Panc1 (cell line): ENCODE measurements around the gene NT5C2. TPM values are rescaled to one million over a fixed set of nuclear protein-coding genes. Genes with fewer than 3 reads are reported as not detected.
A peak's percentile ranks its signal among the peaks of the same experiment; 100 is the strongest.

Source experiments
- ATAC-seq: fragments of 200-7000 bp; cut with Tn5 transposase; 2 replicates; pipeline ENCODE4 v1.9.1; 2020; ENCODE audit warnings: mild to moderate bottlenecking, moderate library complexity
- BruUV-seq: library from RNA; stranded (reverse); fragments of 400-500 nt; replicated peaks from 2 replicates; lab custom pipeline; 2021; lab: Mats Ljungman, UMichigan
- CTCF ChIA-PET: fragments of 300-600 bp; sonication (Branson Sonifier 250); formaldehyde crosslinking; loops from one replicate; lab custom pipeline; 2022; ENCODE audit warnings: antibody characterized with exemption; lab: Charles Lee
- POLR2A ChIA-PET: fragments of 300-600 bp; sonication (Branson Sonifier 250); formaldehyde crosslinking; loops from one replicate; lab custom pipeline; 2022; ENCODE audit warnings: antibody characterized with exemption; lab: Charles Lee
- DNase-seq: peaks from one replicate; pipeline ENCODE4 v3.0.0-alpha.2; 2010; ENCODE audit warnings: low read depth, low spot score
- H3K27ac ChIP-seq: 2 replicates; pipeline ENCODE4 v1.5.1; 2011; ENCODE audit warnings: mild to moderate bottlenecking, low read length, inconsistent platforms
- H3K27me3 ChIP-seq: fragments of 200-500 bp; sonication (Bioruptor generic); 2 replicates; pipeline ENCODE4 v1.6.0; 2014; ENCODE audit warnings: low read length, inconsistent platforms; ENCODE audit not compliant: control insufficient read depth, insufficient read depth
- H3K36me3 ChIP-seq: fragments of 200-500 bp; sonication (Bioruptor generic); 2 replicates; pipeline ENCODE4 v1.5.1; 2014; ENCODE audit warnings: inconsistent platforms, mild to moderate bottlenecking, low read length, moderate library complexity; ENCODE audit not compliant: control insufficient read depth, insufficient read depth
- H3K4me1 ChIP-seq: 2 replicates; pipeline ENCODE4 v1.5.1; 2011; ENCODE audit warnings: inconsistent platforms, mild to moderate bottlenecking, low read length, moderate library complexity; ENCODE audit not compliant: control insufficient read depth, insufficient read depth
- H3K4me3 ChIP-seq, 2 experiments: 2 replicates each; pipeline ENCODE4 v1.5.1; 2011 to 2012; ENCODE audit warnings: low read depth in 2 of 2, low read length in 2 of 2, mild to moderate bottlenecking in 2 of 2, inconsistent platforms in 1 of 2, moderate library complexity in 1 of 2
- H3K9me3 ChIP-seq: fragments of 200-500 bp; sonication (Bioruptor generic); 2 replicates; pipeline ENCODE4 v1.5.1; 2014; ENCODE audit warnings: low read depth, mild to moderate bottlenecking, inconsistent platforms, low read length, moderate library complexity; ENCODE audit not compliant: control insufficient read depth, insufficient read depth
- CTCF ChIP-seq: fragments of 450-650 bp; IDR thresholded peaks from 2 replicates; pipeline ENCODE4 v1.5.1; 2017; ENCODE audit warnings: mild to moderate bottlenecking
- POLR2AphosphoS5 ChIP-seq: IDR thresholded peaks from 2 replicates; pipeline ENCODE4 v1.6.1; 2012; ENCODE audit warnings: mild to moderate bottlenecking, low read depth, low read length, moderate library complexity
- SIN3A ChIP-seq: IDR thresholded peaks from 2 replicates; pipeline ENCODE4 v1.6.1; 2012; ENCODE audit warnings: low read depth, mild to moderate bottlenecking, low read length, moderate library complexity, borderline replicate concordance; ENCODE audit not compliant: insufficient read depth
- TCF7L2 ChIP-seq: IDR thresholded peaks from 2 replicates; pipeline ENCODE4 v1.6.1; 2011; ENCODE audit warnings: mild to moderate bottlenecking, low read depth, low read length, inconsistent platforms
- in situ Hi-C: cut with HindIII; loops from 2 replicates; pipeline ENCODE4 v1.10.0; 2016; ENCODE audit warnings: low sequenced_read_pairs, low pct_unique_long_range_greater_than_20kb
- intact Hi-C: fragments of 100-400 bp; cut with micrococcal nuclease; formaldehyde crosslinking; loops from one replicate; pipeline ENCODE4 v1.10.0; 2022; ENCODE audit not compliant: unreplicated experiment
- total RNA-seq: library from RNA; stranded (reverse); gene quantifications from one replicate; pipeline ENCODE4 v1.2.1, GENCODE V29; 2021; ENCODE audit not compliant: unreplicated experiment
- TF ChIP-seq, protein P1 (sequence below), 2 experiments: IDR thresholded peaks; 2 replicates each; pipeline ENCODE4 v1.6.1; 2011 to 2012; ENCODE audit warnings: low read depth in 2 of 2, control low read depth in 1 of 2, low read length in 1 of 2, mild to moderate bottlenecking in 1 of 2, moderate library complexity in 1 of 2; ENCODE audit not compliant: insufficient read depth in 1 of 2

The NT5C2 gene
- total RNA-seq, 1 experiment from 2014 or later = 150 TPM

DNA sequence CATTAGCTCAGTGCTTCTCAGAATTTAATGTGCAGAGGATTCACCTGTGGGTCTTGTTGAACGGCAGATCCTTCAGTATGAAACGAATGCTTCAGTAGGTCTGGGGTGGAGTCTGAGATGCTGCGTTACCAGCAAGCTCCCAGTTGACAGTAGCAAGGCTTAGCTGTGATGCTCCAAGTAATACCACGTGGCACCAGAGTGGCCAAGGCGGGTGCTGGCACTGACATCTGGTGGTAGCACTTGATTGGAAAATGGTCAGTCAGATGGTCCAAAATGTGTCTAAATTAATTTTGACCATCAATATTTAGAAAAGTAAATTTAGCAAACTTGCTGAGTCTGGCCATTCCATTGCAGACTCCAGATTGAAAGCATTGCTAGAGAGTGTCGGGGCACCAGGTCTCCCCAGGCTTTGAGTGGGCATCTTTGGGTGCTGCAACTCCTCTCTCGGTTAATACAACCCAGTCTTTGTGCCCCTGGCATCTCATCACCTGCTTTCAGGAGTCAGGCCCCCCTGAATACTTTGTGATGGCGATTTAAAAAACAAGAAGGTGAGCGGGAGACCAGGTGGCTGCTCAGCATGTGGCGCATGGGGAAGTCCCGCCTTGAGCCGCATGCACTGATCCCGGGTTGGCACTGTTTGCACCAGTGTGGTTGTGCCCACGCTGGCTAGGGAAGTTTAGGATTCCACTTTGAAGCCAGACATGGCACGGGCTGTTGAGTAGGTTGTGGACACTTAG, 130.1 kb downstream of the NT5C2 start:
- no peaks in the 10 kb centered on the region for H3K36me3 ChIP-seq
- TF ChIP-seq TCF7L2 = no peak
- peak; percentile 57 for TF ChIP-seq CTCF
- intact Hi-C loops (loop anchor here (5.0 to 10.0 kb wide), 2 partner anchors 228 to 336 kb away; partner anchors contain the start of gene CYP17A1), in situ Hi-C loops (no loop called here)
- no peak overlapping the region for H3K4me3 ChIP-seq
- ChIA-PET CTCF (interaction anchor here (0.7 to 3.1 kb wide), 2 partner anchors 146 to 147 kb away, joined by 3 to 12 read pairs; partner anchors contain the start of gene CNNM2), POLR2A (no interaction called here)
- no TSS peak for BruUV-seq
- no peaks in the 10 kb centered on the region for H3K27me3 ChIP-seq
- H3K27ac ChIP-seq = no peak overlapping the region
- peak; percentile 83 for ATAC-seq
- no peak for DNase-seq
- no peaks in the 10 kb centered on the region for H3K9me3 ChIP-seq
- H3K4me1 ChIP-seq = no peaks in the 10 kb centered on the region

DNA sequence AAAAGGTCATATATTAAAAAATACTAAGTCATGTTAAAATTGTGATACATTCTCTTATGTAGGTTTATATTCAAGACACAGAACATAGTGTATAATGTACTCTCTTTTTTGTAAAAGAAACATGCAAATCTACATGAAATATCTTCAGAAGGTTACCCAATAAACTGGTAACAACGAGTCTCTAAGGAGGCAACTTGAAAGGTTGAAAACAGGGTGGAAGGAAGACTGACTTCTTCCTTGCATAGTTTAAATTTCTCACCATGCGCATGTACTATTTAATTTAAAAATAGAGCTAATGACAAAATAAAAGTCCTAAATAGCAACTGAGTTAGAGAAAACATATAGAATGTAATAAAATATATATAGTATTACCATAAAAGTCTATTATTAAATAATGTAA, 132.5 kb downstream of the NT5C2 start:
- CTCF ChIA-PET = interaction anchor here (0.9 kb wide), 1 partner anchor 144 kb away, joined by 3 read pairs; no protein-coding TSS in a partner anchor
- in situ Hi-C loops = no loop called here
- BruUV-seq = no TSS peak
- ATAC-seq (no peak), DNase-seq (no peak)
- Histone ChIP-seq H3K4me1 (no peaks in the 10 kb centered on the region), H3K4me3 (no peak overlapping the region), H3K9me3 (no peaks in the 10 kb centered on the region), H3K27me3 (no peaks in the 10 kb centered on the region), H3K27ac (no peak overlapping the region), H3K36me3 (no peaks in the 10 kb centered on the region)
- no peak for TF ChIP-seq CTCF
- no peak for TF ChIP-seq POLR2AphosphoS5
- TF ChIP-seq, protein P1, sequence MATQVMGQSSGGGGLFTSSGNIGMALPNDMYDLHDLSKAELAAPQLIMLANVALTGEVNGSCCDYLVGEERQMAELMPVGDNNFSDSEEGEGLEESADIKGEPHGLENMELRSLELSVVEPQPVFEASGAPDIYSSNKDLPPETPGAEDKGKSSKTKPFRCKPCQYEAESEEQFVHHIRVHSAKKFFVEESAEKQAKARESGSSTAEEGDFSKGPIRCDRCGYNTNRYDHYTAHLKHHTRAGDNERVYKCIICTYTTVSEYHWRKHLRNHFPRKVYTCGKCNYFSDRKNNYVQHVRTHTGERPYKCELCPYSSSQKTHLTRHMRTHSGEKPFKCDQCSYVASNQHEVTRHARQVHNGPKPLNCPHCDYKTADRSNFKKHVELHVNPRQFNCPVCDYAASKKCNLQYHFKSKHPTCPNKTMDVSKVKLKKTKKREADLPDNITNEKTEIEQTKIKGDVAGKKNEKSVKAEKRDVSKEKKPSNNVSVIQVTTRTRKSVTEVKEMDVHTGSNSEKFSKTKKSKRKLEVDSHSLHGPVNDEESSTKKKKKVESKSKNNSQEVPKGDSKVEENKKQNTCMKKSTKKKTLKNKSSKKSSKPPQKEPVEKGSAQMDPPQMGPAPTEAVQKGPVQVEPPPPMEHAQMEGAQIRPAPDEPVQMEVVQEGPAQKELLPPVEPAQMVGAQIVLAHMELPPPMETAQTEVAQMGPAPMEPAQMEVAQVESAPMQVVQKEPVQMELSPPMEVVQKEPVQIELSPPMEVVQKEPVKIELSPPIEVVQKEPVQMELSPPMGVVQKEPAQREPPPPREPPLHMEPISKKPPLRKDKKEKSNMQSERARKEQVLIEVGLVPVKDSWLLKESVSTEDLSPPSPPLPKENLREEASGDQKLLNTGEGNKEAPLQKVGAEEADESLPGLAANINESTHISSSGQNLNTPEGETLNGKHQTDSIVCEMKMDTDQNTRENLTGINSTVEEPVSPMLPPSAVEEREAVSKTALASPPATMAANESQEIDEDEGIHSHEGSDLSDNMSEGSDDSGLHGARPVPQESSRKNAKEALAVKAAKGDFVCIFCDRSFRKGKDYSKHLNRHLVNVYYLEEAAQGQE (IDR thresholded peaks at IDR 0.05; ENCODE audit: insufficient read depth in 1 of 2, low read depth in 2 of 2, low read length in 1 of 2) = no peak
- TF ChIP-seq TCF7L2 = no peak
- TF ChIP-seq SIN3A = no peak
- intact Hi-C loops = loop anchor here (5.0 to 10.0 kb wide), 2 partner anchors 226 to 333 kb away; partner anchors contain the start of gene CYP17A1
- POLR2A ChIA-PET = no interaction called here
